SK-N-SH (cell line): Measurements from ENCODE around the gene CD2AP. TPM values are rescaled to one million over a fixed set of nuclear protein-coding genes. Genes with fewer than 3 reads are reported as not detected.
A peak's percentile ranks its signal among the peaks of the same experiment; 100 is the strongest.

Experiments used
- CTCF ChIA-PET: fragments of 300-600, 350-600 bp; formaldehyde crosslinking; extraction: SDS; loops from one replicate; lab custom pipeline; 2021; lab: Yijun Ruan, JAX
- POLR2A ChIA-PET: fragments of 350-600 bp; sonication (Branson Sonifier 250); formaldehyde crosslinking; extraction: SDS; loops from one replicate; lab custom pipeline; 2020; ENCODE audit warnings: antibody characterized with exemption, inconsistent platforms; lab: Yijun Ruan, JAX
- DNase-seq: peaks from one replicate; pipeline ENCODE4 v3.0.0; 2012
- H2AFZ ChIP-seq: fragments of 200-600 bp; sonication (generic); 2 replicates; pipeline ENCODE4 v1.8.1; 2016; ENCODE audit warnings: antibody characterized with exemption, mild to moderate bottlenecking, low read depth
- H3F3A ChIP-seq: fragments of 200-600 bp; sonication (generic); replicated peaks from 2 replicates; pipeline ENCODE3; 2016; ENCODE audit warnings: antibody characterized with exemption, mild to moderate bottlenecking; ENCODE audit not compliant: insufficient read depth
- H3K27ac ChIP-seq, 2 experiments: fragments of 200-500 bp in 1 of 2; fragments of 200-600 bp in 1 of 2; sonication (Bioruptor generic) in 1 of 2; sonication (generic), shearing (Covaris generic) in 1 of 2; 2 replicates each; pipeline versions ENCODE4 v1.5.1 to v1.6.1; 2014 to 2016; ENCODE audit warnings: low read depth in 2 of 2, inconsistent platforms in 1 of 2, low read length in 1 of 2, mild to moderate bottlenecking in 1 of 2, mixed read lengths in 1 of 2
- H3K27me3 ChIP-seq: fragments of 200-600 bp; sonication (generic), shearing (Covaris generic); 2 replicates; pipeline ENCODE4 v1.6.1; 2016; ENCODE audit warnings: mixed run types; ENCODE audit not compliant: insufficient read depth
- H3K36me3 ChIP-seq, 2 experiments: fragments of 200-500 bp in 1 of 2; fragments of 200-600 bp in 1 of 2; sonication (Bioruptor generic) in 1 of 2; sonication (generic) in 1 of 2; replicated peaks in 1 of 2; 2 replicates each; pipeline versions ENCODE3 to v1.5.1; 2014 to 2016; ENCODE audit warnings: low read length in 1 of 2, mild to moderate bottlenecking in 1 of 2; ENCODE audit not compliant: insufficient read depth in 2 of 2, control insufficient read depth in 1 of 2
- H3K4me1 ChIP-seq, 2 experiments: fragments of 200-500 bp in 1 of 2; fragments of 200-600 bp in 1 of 2; sonication (Bioruptor generic) in 1 of 2; sonication (generic), shearing (Covaris generic) in 1 of 2; 2 replicates each; pipeline versions ENCODE4 v1.5.1 to v1.6.1; 2014 to 2016; ENCODE audit warnings: low read depth in 1 of 2, low read length in 1 of 2, mixed run types in 1 of 2; ENCODE audit not compliant: insufficient read depth in 2 of 2, control insufficient read depth in 1 of 2
- H3K4me2 ChIP-seq: fragments of 200-600 bp; sonication (generic), shearing (Covaris generic); 2 replicates; pipeline ENCODE4 v1.6.1; 2017; ENCODE audit warnings: mixed run types
- H3K4me3 ChIP-seq, 2 experiments: fragments of 200-500 bp in 1 of 2; fragments of 200-600 bp in 1 of 2; sonication (Bioruptor generic) in 1 of 2; sonication (generic), shearing (Covaris generic) in 1 of 2; 2 replicates each; pipeline versions ENCODE4 v1.5.1 to v1.8.1; 2014 to 2016; ENCODE audit warnings: low read depth in 2 of 2, inconsistent platforms in 1 of 2, low read length in 1 of 2, mild to moderate bottlenecking in 1 of 2, mixed read lengths in 1 of 2, moderate library complexity in 1 of 2
- H3K79me2 ChIP-seq: fragments of 200-600 bp; sonication (generic); 2 replicates; pipeline ENCODE4 v1.8.1; 2017; ENCODE audit warnings: mild to moderate bottlenecking; ENCODE audit not compliant: insufficient read depth
- H3K9ac ChIP-seq: fragments of 200-600 bp; sonication (generic); 2 replicates; pipeline ENCODE4 v1.6.1; 2017; ENCODE audit warnings: mixed run types
- H3K9me2 ChIP-seq: fragments of 200-600 bp; sonication (generic); 2 replicates; pipeline ENCODE4 v1.6.1; 2017; ENCODE audit warnings: mixed run types
- H3K9me3 ChIP-seq: fragments of 200-600 bp; sonication (generic); 2 replicates; pipeline ENCODE4 v1.6.1; 2017; ENCODE audit warnings: mixed run types, mild to moderate bottlenecking, moderate library complexity
- H4K20me1 ChIP-seq: fragments of 200-600 bp; sonication (generic); 2 replicates; pipeline ENCODE4 v1.6.1; 2017; ENCODE audit warnings: mild to moderate bottlenecking, mixed run types; ENCODE audit not compliant: insufficient read depth
- ELF1 ChIP-seq: IDR thresholded peaks from 2 replicates; pipeline ENCODE4 v1.4.0; 2012
- EP300 ChIP-seq, 2 experiments: IDR thresholded peaks; 2 replicates each; pipeline versions ENCODE4 v1.4.0 to v1.6.1; 2012; ENCODE audit warnings: borderline replicate concordance in 1 of 2, low read depth in 1 of 2, low read length in 1 of 2
- FOXJ3 ChIP-seq: sonication (generic); formaldehyde crosslinking; IDR thresholded peaks from 2 replicates; pipeline ENCODE4 v1.5.1; 2020; ENCODE audit warnings: mild to moderate bottlenecking, missing genetic modification reagents
- GATA2 ChIP-seq: sonication (generic); formaldehyde crosslinking; IDR thresholded peaks from 2 replicates; pipeline ENCODE4 v1.5.0; 2020; ENCODE audit warnings: mild to moderate bottlenecking, missing genetic modification reagents
- RAD21 ChIP-seq: IDR thresholded peaks from 2 replicates; pipeline ENCODE4 v1.6.1; 2012; ENCODE audit warnings: mild to moderate bottlenecking, low read length
- TAF1 ChIP-seq: IDR thresholded peaks from 2 replicates; pipeline ENCODE4 v1.6.1; 2012; ENCODE audit warnings: low read depth, mild to moderate bottlenecking, low read length, moderate library complexity, borderline replicate concordance
- TEAD4 ChIP-seq: IDR thresholded peaks from 2 replicates; pipeline ENCODE4 v1.4.0; 2012; ENCODE audit warnings: mild to moderate bottlenecking, borderline replicate concordance; ENCODE audit not compliant: insufficient read depth
- WGBS: methylation state at CpG from one replicate; pipeline ENCODE4 v1.1.6; 2017; ENCODE audit warnings: low lambda C conversion rate; 5-methylcytosine and 5-hydroxymethylcytosine counted together
- polyA plus RNA-seq, 3 experiments: library from polyadenylated mRNA; depleted of rRNA; stranded (reverse); fragments of >200 nt; gene quantifications; 2 replicates each; pipeline ENCODE4 v1.2.3, GENCODE V29; 2012
- TF ChIP-seq, protein P1 (sequence below): IDR thresholded peaks from 2 replicates; pipeline ENCODE4; 2012
- TF ChIP-seq, protein P2 (sequence below): IDR thresholded peaks from 2 replicates; pipeline ENCODE4 v1.6.1; 2012; ENCODE audit warnings: mild to moderate bottlenecking, low read depth, low read length, moderate library complexity
- TF ChIP-seq, protein P3 (sequence below): IDR thresholded peaks from 2 replicates; pipeline ENCODE4 v1.4.0; 2012; ENCODE audit warnings: low read depth

CD2AP gene
- polyA plus RNA-seq, 1 of the 3 experiments (the other 2 are of a cell fraction), result 1.6 TPM

DNA sequence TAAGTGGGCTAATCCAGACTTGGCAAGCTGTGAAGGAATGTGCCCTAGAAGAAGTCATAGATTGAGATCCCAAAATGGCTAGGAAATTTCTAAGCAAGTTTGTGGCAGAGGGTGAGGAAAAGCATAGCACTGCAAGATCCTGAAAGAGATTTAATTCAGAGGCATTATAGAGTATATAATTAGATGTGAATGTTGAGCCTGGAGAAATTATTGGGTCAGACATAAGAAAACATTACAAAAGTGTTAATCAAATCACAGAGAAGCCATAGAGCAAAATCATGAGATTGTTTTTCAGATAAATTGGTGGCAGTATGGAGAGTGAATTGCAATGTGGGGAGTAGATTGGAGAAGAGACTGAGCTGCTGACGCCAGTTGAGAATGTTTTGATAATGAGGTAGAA lies 90.0 kb downstream of the CD2AP start:
- H3K4me1 ChIP-seq, result no peaks in the 10 kb centered on the region; a peak in 1 of 4 replicates
- TF ChIP-seq TEAD4, result 0 out of 2 replicates have a peak, but pooled peaks have one; percentile 16
- TF ChIP-seq, protein P1, sequence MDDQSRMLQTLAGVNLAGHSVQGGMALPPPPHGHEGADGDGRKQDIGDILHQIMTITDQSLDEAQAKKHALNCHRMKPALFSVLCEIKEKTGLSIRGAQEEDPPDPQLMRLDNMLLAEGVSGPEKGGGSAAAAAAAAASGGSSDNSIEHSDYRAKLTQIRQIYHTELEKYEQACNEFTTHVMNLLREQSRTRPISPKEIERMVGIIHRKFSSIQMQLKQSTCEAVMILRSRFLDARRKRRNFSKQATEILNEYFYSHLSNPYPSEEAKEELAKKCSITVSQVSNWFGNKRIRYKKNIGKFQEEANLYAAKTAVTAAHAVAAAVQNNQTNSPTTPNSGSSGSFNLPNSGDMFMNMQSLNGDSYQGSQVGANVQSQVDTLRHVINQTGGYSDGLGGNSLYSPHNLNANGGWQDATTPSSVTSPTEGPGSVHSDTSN, result peak; percentile 53
- TF ChIP-seq, protein P2, sequence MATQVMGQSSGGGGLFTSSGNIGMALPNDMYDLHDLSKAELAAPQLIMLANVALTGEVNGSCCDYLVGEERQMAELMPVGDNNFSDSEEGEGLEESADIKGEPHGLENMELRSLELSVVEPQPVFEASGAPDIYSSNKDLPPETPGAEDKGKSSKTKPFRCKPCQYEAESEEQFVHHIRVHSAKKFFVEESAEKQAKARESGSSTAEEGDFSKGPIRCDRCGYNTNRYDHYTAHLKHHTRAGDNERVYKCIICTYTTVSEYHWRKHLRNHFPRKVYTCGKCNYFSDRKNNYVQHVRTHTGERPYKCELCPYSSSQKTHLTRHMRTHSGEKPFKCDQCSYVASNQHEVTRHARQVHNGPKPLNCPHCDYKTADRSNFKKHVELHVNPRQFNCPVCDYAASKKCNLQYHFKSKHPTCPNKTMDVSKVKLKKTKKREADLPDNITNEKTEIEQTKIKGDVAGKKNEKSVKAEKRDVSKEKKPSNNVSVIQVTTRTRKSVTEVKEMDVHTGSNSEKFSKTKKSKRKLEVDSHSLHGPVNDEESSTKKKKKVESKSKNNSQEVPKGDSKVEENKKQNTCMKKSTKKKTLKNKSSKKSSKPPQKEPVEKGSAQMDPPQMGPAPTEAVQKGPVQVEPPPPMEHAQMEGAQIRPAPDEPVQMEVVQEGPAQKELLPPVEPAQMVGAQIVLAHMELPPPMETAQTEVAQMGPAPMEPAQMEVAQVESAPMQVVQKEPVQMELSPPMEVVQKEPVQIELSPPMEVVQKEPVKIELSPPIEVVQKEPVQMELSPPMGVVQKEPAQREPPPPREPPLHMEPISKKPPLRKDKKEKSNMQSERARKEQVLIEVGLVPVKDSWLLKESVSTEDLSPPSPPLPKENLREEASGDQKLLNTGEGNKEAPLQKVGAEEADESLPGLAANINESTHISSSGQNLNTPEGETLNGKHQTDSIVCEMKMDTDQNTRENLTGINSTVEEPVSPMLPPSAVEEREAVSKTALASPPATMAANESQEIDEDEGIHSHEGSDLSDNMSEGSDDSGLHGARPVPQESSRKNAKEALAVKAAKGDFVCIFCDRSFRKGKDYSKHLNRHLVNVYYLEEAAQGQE, result no peak
- no peaks in the 10 kb centered on the region for H3K9me2 ChIP-seq
- H3K4me3 ChIP-seq, result no peak overlapping the region
- H3K36me3 ChIP-seq, result no peaks in the 10 kb centered on the region
- 73% methylated on average over 1 of the region's 1 CpG for WGBS
- H3K4me2 ChIP-seq, result no peak overlapping the region; the same call in 1 of the 2 replicates
- H3K27ac ChIP-seq, result 0 out of 4 replicates have a peak overlapping the region, but pooled peaks of 1 of the 2 experiments have one; percentile 9
- H3K79me2 ChIP-seq, result 0 out of 2 replicates have a peak, but pooled peaks cover 3% of the 10 kb centered on the region
- peaks cover 3% of the 10 kb centered on the region for H4K20me1 ChIP-seq
- CTCF ChIA-PET, result interaction anchor here (1.2 kb wide), 1 partner anchor 9 kb away, joined by 3 read pairs; no protein-coding TSS in a partner anchor
- peak; percentile 5 for DNase-seq
- H3K9ac ChIP-seq, result no peak overlapping the region
- POLR2A ChIA-PET, result no interaction called here
- H2AFZ ChIP-seq, result no peak overlapping the region
- H3K9me3 ChIP-seq, result no peaks in the 10 kb centered on the region
- no peaks in the 10 kb centered on the region for H3K27me3 ChIP-seq
- no peaks in the 10 kb centered on the region for H3F3A ChIP-seq

DNA sequence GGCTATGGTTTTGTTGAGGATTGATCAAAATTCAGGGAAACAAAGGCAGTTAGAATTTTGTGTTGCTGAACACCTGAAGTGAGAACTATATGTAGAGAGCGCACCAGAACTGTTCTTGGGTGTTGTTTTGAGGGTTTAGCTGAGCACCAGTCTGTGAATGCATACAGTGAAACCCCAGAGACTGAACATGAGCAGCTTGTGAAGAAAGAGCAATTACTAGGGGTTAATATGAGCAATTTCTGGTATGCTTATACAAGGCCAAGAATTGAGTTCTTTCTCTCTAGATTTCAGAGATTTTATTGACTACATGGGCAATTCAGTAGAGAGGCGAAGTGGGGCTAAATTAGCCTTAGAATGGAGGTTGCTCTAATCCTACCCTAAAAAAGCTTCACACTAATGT lies 93.9 kb downstream of the CD2AP start:
- no peaks in the 10 kb centered on the region; a peak in 1 of 4 replicates for H3K4me1 ChIP-seq
- no peak overlapping the region for H3K4me3 ChIP-seq
- H3F3A ChIP-seq, result no peaks in the 10 kb centered on the region
- no peak overlapping the region for H3K27ac ChIP-seq
- H3K9ac ChIP-seq, result no peak overlapping the region
- H3K27me3 ChIP-seq, result no peaks in the 10 kb centered on the region
- no peaks in the 10 kb centered on the region for H3K9me3 ChIP-seq
- 92% methylated on average over 2 of the region's 2 CpGs for WGBS
- ChIA-PET CTCF (no interaction called here), POLR2A (no interaction called here)
- no peak overlapping the region for H2AFZ ChIP-seq
- TF ChIP-seq TAF1, result no peak
- TF ChIP-seq RAD21, result no peak
- TF ChIP-seq GATA2, result no peak
- no peak for TF ChIP-seq TEAD4
- no peak for TF ChIP-seq EP300 (IDR thresholded peaks at IDR 0.05; ENCODE audit: borderline replicate concordance in 1 of 2, low read depth in 1 of 2, low read length in 1 of 2)
- TF ChIP-seq, protein P3, sequence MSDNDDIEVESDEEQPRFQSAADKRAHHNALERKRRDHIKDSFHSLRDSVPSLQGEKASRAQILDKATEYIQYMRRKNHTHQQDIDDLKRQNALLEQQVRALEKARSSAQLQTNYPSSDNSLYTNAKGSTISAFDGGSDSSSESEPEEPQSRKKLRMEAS, result no peak
- TF ChIP-seq, protein P2, result no peak
- no peak for TF ChIP-seq FOXJ3
- no peak for TF ChIP-seq ELF1
- H4K20me1 ChIP-seq, result peaks cover 3% of the 10 kb centered on the region; the same call in 1 of the 2 replicates
- peaks cover 2 to 4% of the 10 kb centered on the region in 2 experiments for H3K36me3 ChIP-seq
- H3K9me2 ChIP-seq, result no peaks in the 10 kb centered on the region
- no peak for DNase-seq
- no peak overlapping the region for H3K4me2 ChIP-seq
- H3K79me2 ChIP-seq, result 0 out of 2 replicates have a peak, but pooled peaks cover 2% of the 10 kb centered on the region
